Right lobe of liver (tissue), 6 donors: Measurements from ENCODE around the gene DMPK. TPM values are rescaled to one million over a fixed set of nuclear protein-coding genes. Genes with fewer than 3 reads are reported as not detected.

Source experiments
- ATAC-seq, 4 donors: fragments of 200-7000 bp; cut with Tn5 transposase; one replicate each; pipeline ENCODE4 v1.9.1; 2020; ENCODE audit warnings: mild to moderate bottlenecking in 4 of 4, moderate library complexity in 4 of 4
- DNase-seq, 3 donors: peaks; one replicate each; pipeline ENCODE4 v3.0.0-alpha.2; 2020
- H3K27ac ChIP-seq, 3 donors: fragments of 200-600 bp; one replicate each; pipeline ENCODE4 v1.8.0; 2022
- H3K27me3 ChIP-seq, 2 donors: fragments of 200-600 bp; one replicate each; pipeline ENCODE4 v1.8.0; 2022
- H3K36me3 ChIP-seq, 4 donors: fragments of 200-600 bp; sonication (generic) in 1 of 4; one replicate each; pipeline versions ENCODE4 v1.5.1 to v1.8.0; 2017 to 2022; ENCODE audit warnings: control low read depth in 1 of 4
- H3K4me1 ChIP-seq, 4 donors: fragments of 200-600 bp; sonication (generic) in 1 of 4; one replicate each; pipeline versions ENCODE4 v1.5.1 to v1.8.0; 2017 to 2022; ENCODE audit warnings: control low read depth in 1 of 4
- H3K4me3 ChIP-seq, 3 donors: fragments of 200-600 bp; one replicate each; pipeline ENCODE4 v1.8.0; 2022
- H3K9me3 ChIP-seq, 4 donors: fragments of 200-600 bp; sonication (generic) in 1 of 4; one replicate each; pipeline versions ENCODE4 v1.5.1 to v1.8.0; 2017 to 2022; ENCODE audit warnings: control low read depth in 1 of 4
- POLR2A ChIP-seq: fragments of 450-650 bp; IDR thresholded peaks from one replicate; pipeline ENCODE4 v1.6.1; 2017; ENCODE audit warnings: antibody characterized with exemption, mild to moderate bottlenecking
- WGBS: methylation state at CpG from one replicate; pipeline ENCODE4 v1.1.6; 2018; ENCODE audit warnings: low coverage, low lambda C conversion rate; ENCODE audit not compliant: insufficient coverage; ENCODE audit errors: missing lambda C conversion rate; 5-methylcytosine and 5-hydroxymethylcytosine counted together
- intact Hi-C, 2 donors: fragments of 100-400 bp; cut with DNase I; formaldehyde crosslinking; loops; one replicate each; pipeline versions ENCODE4 v1.11.2 to v1.14.1; 2022
- total RNA-seq, 6 experiments: library from RNA; depleted of rRNA in 2 of 6; stranded (reverse); fragments of >200 nt in 2 of 6; fragmentation: NEBNext Ultra II Directional in 3 of 6; extraction: Animal tissue kit (Norgen Biotek cat#: 25700) in 3 of 6; gene quantifications; one replicate each; pipeline versions ENCODE4 v1.1.0 to v1.2.4, GENCODE V29; 2016 to 2023
- TF ChIP-seq, protein P1 (sequence below), 4 donors: fragments of 200-600 bp in 3 of 4; fragments of 450-650 bp in 1 of 4; IDR thresholded peaks; one replicate each; pipeline versions ENCODE4 v1.5.1 to v1.8.0; 2016 to 2022; ENCODE audit warnings: antibody characterized with exemption in 4 of 4, mild to moderate bottlenecking in 2 of 4
- donor health status: DM: no; HTN: yes; CAD: no.
- donor health status: DM: no; HTN: no; CAD: no.
- donor health status: DM: no; HTN: no; CAD: no.
- donor health status: DM: no; HTN: yes; CAD: no.
- donor health status: DM: no; HTN: yes; CAD: no.

Gene DMPK
- total RNA-seq, 6 experiments from 2014 or later: 4.3 to 14.9 (median 8.7) TPM

DNA sequence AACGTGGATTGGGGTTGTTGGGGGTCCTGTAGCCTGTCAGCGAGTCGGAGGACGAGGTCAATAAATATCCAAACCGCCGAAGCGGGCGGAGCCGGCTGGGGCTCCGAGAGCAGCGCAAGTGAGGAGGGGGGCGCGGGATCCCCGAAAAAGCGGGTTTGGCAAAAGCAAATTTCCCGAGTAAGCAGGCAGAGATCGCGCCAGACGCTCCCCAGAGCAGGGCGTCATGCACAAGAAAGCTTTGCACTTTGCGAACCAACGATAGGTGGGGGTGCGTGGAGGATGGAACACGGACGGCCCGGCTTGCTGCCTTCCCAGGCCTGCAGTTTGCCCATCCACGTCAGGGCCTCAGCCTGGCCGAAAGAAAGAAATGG is 12.5 kb downstream of the DMPK start:
- ATAC-seq: peak in 3 of 4 donors; percentile 0 to 8 (median 1)
- peak; percentile 64 to 73 (median 71) for DNase-seq
- Histone ChIP-seq H3K27ac (peak overlapping the region; percentile 72 to 93 (median 92)), H3K4me1 (peaks cover 0 to 20% (median 7%) of the 10 kb centered on the region in 4 donors), H3K36me3 (no peaks in the 10 kb centered on the region), H3K27me3 (no peaks in the 10 kb centered on the region), H3K4me3 (peak overlapping the region; percentile 38 to 91 (median 76)), H3K9me3 (no peaks in the 10 kb centered on the region)
- intact Hi-C loops: no loop called here
- TF ChIP-seq, protein P1, sequence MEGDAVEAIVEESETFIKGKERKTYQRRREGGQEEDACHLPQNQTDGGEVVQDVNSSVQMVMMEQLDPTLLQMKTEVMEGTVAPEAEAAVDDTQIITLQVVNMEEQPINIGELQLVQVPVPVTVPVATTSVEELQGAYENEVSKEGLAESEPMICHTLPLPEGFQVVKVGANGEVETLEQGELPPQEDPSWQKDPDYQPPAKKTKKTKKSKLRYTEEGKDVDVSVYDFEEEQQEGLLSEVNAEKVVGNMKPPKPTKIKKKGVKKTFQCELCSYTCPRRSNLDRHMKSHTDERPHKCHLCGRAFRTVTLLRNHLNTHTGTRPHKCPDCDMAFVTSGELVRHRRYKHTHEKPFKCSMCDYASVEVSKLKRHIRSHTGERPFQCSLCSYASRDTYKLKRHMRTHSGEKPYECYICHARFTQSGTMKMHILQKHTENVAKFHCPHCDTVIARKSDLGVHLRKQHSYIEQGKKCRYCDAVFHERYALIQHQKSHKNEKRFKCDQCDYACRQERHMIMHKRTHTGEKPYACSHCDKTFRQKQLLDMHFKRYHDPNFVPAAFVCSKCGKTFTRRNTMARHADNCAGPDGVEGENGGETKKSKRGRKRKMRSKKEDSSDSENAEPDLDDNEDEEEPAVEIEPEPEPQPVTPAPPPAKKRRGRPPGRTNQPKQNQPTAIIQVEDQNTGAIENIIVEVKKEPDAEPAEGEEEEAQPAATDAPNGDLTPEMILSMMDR (IDR thresholded peaks at IDR 0.05): no peak
- no peak for TF ChIP-seq POLR2A
- 0% methylated on average over 11 of the region's 28 CpGs for WGBS

- H3K27ac ChIP-seq: peak within 1 kb of the TSS; percentile 86 to 97 (median 93)
- no peaks in the 10 kb centered on the region for H3K36me3 ChIP-seq
- peaks cover 0 to 20% (median 7%) of the 10 kb centered on the region in 4 donors for H3K4me1 ChIP-seq
- H3K4me3 ChIP-seq: peak within 1 kb of the TSS; percentile 76 to 91 (median 80)
- H3K9me3 ChIP-seq: no peaks in the 10 kb centered on the region
- DNase-seq (peak; percentile 99), ATAC-seq (peak; percentile 59 to 68 (median 68))
- H3K27me3 ChIP-seq: no peaks in the 10 kb centered on the region
- TF ChIP-seq, protein P1 (IDR thresholded peaks at IDR 0.05): no peak
- peak; percentile 78 for TF ChIP-seq POLR2A
- whole genome bisulfite sequencing: under 1% methylated on average over 53 of the region's 70 CpGs
- intact Hi-C loops: no loop called here
Measured at GRCh38 chr19:45768984-45769782, 13.1 kb downstream of the DMPK start, which contains the start of gene SIX5. Gene SIX5 (minus strand): TSS chr19:45769252. CDS start chr19:45768844, 408 bp downstream.

- H3K4me3 ChIP-seq: peak overlapping the region; percentile 76 to 91 (median 80)
- WGBS: 3% methylated on average over 12 of the region's 33 CpGs
- peaks cover 0 to 20% (median 7%) of the 10 kb centered on the region in 4 donors for H3K4me1 ChIP-seq
- H3K9me3 ChIP-seq: no peaks in the 10 kb centered on the region
- H3K36me3 ChIP-seq: no peaks in the 10 kb centered on the region
- H3K27ac ChIP-seq: peak overlapping the region; percentile 86 to 97 (median 92)
- no peaks in the 10 kb centered on the region for H3K27me3 ChIP-seq
- DNase-seq: peak in 1 of 3 donors; percentile 60
- intact Hi-C loops: no loop called here
- no peak for ATAC-seq
- TF ChIP-seq, protein P1 (IDR thresholded peaks at IDR 0.05): no peak
- no peak for TF ChIP-seq POLR2A
Measured at GRCh38 chr19:45768655-45768983, 13.7 kb downstream of the DMPK start.

- 17% methylated on average over 6 of the region's 102 CpGs for WGBS
- TF ChIP-seq, protein P1 (IDR thresholded peaks at IDR 0.05): no peak
- TF ChIP-seq POLR2A: peak; percentile 64
- DNase-seq (peak; percentile 78 to 84 (median 78)), ATAC-seq (peak in 3 of 4 donors; percentile 0 to 3 (median 3))
- peak overlapping the region; percentile 76 to 91 (median 80) for H3K4me3 ChIP-seq
- peaks cover 0 to 20% (median 7%) of the 10 kb centered on the region in 4 donors for H3K4me1 ChIP-seq
- H3K9me3 ChIP-seq: no peaks in the 10 kb centered on the region
- H3K36me3 ChIP-seq: no peaks in the 10 kb centered on the region
- intact Hi-C loops: no loop called here
- H3K27ac ChIP-seq: peak overlapping the region; percentile 86 to 97 (median 92)
- no peaks in the 10 kb centered on the region for H3K27me3 ChIP-seq
Measured at GRCh38 chr19:45767881-45768654, 14.2 kb downstream of the DMPK start.
